Stimulated activated CD4-positive, alpha-beta T cell treated with anti-CD3 and anti-CD28 coated beads, Interleukin-15, amount 100 ng/mL, for 48 hours (primary cell): Measurements from ENCODE around the gene R3HDM4.

Source experiments
- DNase-seq, 2 donors: peaks; one replicate each; pipeline ENCODE4 v3.0.0-alpha.2; 2020; ENCODE audit warnings: low read depth in 2 of 2

The R3HDM4 gene

GRCh38 chr19:875265-875879 lies 37.6 kb downstream of the R3HDM4 start:
- DNase-seq, result no peak

DNA sequence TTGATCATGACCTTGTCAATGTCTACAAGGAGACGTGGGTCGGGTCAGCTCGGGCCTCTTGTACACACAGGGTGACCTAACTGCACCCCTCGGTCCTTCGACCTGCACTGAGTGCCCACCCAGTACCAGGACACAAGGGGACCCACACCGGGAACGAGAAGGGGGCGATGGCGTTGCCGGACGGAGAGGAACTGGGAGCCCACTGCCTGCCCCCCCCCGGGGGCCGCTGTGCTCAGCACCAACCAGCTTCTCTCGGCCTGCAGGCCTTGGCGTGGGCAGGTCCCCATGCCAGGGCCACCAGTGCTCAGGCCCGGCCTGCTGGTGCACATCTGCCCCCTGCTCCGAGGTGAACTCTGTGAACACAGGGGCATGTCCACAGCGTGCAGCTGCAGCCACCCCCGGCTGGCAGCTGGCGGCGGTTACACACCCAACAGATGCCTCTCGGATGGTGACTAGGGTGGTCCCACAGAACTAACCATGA lies 39.4 kb downstream of the R3HDM4 start:
- DNase-seq, result no peak

DNA sequence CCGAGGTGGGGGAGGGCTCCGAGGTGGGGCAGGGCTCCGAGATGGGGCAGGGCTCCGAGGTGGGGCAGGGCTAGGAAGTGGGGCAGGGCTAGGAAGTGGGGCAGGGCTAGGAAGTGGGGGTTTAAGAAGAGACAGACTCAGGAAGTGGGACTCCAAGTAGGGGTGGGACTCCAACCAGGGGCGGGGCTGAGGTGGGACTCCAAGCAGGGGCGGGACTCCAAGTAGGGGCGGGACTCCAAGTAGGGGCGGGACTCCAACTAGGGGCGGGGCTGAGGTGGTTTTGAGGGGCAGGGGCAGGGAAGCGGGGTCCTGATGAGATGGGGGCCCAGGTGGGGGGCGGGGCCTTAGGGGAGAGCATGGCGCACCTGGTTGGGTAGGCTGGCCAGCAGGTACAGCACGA lies 39.9 kb downstream of the R3HDM4 start:
- peak; percentile 61 to 63 for DNase-seq

DNA sequence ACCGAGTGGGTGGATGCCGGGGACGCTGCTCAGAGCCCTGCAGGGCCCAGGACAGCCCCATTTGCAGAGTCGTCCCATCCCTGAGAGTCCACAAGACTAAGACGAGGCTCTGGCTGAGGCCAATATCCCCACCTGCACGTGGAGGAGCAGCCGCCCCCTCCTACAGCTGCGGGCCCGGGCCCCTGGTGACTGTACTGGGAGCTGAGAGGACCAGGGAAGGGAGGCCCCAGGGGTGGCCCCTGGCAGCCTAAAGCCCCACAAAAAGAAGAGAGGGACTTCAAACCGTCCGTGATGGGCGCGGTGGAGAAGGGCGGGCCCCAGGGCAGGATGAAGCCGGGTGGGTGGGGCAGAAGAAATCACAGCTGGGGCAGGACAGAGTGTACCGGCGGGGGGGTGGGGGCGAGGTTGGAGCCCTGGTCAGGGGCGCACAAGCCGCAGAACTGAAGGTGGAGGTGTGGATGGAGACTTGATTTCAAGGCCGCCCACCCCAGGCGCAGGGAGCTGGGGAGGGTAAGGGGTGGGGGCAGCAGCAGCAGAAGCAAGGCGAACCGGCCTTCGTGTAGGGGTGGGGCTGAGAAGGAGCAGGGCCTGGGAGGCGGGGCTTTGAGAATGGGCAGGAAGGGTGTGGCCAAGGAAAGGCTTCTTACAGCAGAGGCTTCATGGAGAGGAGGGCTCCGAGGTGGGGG lies 40.6 kb downstream of the R3HDM4 start:
- peak; percentile 72 to 83 for DNase-seq

DNA sequence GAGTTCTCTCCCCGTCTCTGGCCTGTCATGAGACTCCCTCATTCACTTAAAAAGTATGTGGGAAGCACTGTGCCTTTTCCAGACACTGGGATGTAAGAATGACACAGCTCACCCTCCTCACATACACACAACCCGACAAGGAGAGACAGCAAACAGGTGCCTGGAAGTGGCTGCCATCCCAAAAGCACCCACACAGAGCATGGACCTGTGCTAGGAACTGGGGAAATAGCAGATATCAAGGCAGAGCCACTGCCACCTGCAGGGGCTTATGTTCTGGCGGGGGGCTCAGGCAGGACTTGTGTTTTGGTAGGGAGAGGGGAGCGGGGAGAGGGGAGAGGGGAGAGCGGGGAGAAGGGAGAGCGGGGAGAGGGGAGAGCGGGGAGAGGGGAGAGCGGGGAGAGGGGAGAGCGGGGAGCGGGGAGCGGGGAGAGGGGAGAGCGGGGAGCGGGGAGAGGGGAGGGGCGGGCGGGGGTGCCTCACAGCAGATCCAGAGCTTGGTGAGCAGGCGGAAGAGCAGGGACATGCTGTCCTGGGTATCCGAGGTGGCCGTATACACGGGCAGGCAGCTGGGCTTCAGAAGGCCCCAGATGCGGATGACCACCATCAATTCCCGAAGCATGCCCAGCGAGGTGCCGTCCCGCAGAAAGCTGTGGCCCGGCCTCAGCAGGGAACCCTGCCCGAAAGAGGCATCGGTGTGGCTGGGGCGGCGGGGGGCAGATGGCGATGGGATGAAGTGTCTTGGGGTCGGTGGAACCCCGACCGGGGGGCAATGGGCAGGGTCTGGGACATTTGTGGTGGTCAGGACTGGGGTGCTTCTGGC lies 41.4 kb downstream of the R3HDM4 start:
- no peak for DNase-seq

DNA sequence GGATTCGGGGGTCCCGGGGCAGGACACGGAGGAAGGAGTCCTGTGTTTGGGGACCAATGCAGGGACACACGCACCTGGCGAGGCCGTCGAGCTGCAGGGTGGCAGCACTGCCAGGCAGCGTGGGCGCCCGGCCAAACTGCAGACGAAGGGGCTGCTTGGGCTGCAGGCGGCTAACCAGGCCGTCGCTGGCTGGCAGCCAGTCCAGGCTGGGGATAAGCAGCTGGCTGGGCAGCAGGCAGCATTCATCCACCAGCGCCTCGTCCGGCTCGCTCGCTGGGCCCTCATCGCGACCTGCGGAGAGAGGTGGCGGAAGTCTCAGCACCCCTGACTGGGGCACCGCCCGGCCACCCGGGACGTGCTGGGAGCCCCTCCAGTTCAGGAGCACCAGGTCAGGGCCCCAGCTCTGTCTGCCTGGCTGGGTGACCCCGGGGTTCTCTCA lies 42.0 kb downstream of the R3HDM4 start:
- DNase-seq, result no peak

- no peak for DNase-seq
Observed at GRCh38 chr19:870314-870713, 42.7 kb downstream of the R3HDM4 start.

DNA sequence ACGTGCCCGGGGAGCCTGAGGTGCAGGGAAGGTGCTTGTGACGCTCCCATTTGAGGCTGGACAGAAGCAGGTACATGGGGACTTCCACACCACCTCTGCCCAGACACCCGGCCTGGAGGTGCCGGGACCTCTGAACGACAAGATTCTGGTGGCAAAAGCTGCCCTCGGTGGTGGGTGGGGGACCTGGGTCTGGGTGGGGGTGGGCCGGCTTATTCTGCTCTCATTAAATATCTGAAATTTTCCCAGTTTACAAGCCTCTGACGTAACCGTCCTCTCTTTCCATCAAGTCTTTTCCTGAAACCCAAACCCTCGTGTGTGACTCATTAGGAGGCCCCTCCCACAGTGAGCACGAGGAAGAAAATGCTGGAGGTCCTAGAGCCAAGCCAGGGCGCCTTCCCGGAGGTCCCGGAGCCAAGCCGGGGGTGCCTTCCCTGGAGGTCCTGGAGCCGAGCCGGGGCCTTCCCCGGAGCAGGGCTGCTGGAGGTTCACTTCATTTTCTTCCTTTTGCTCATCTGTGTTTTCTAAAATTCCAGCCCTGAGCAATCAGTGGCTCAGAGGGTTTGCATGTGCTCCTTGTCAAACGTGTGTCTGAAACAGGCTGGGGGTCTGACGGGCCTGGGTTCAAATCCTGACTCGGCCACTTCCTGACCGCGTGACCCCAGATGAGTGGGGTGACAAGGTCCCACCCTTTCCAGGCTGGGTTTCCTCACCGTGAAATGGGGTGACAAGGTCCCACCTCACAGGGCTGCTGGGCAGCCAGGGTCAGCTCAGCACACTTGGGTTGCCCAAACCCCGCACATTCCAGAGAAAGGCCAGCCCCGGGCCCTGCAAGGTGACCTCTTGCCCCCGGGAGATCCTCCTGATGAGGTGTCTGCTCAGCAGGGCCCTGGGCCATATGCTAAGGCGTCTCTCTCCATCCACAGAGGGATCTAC lies 43.5 kb downstream of the R3HDM4 start:
- DNase-seq, result no peak

- DNase-seq, result no peak
Observed at GRCh38 chr19:868458-869244, 44.4 kb downstream of the R3HDM4 start.

DNA sequence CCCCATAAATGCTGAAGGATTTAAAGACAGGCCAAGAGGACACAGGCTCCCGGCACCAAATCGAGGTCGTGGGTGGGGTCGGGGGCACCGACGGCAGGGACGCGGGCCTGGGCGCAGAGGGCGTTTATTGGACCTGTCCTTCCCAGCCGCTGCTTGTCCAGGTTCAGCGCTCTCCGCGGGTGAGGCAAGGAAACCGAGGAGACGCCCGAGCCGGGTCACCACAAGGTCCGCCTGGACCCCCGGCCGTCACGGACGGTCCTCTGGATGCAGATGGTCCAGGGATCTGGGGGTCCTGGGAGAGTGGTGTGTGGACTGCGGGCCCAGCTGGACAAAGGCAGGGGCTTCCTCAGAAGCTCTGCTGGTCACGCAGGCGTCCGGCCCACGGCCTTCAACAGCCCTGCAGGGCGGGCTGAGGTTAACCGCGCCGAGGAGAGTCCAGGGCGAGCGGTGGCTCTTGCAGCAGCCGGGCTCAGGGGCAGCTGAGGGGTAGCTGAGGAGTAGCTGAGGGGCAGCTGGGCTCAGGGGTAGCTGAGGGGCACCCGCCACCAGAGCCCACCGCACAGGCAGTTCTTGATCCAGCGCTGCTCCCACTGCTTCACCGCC lies 45.1 kb downstream of the R3HDM4 start:
- DNase-seq, result no peak

- no peak for DNase-seq
Observed at GRCh38 chr19:867301-867793, 45.7 kb downstream of the R3HDM4 start.

DNA sequence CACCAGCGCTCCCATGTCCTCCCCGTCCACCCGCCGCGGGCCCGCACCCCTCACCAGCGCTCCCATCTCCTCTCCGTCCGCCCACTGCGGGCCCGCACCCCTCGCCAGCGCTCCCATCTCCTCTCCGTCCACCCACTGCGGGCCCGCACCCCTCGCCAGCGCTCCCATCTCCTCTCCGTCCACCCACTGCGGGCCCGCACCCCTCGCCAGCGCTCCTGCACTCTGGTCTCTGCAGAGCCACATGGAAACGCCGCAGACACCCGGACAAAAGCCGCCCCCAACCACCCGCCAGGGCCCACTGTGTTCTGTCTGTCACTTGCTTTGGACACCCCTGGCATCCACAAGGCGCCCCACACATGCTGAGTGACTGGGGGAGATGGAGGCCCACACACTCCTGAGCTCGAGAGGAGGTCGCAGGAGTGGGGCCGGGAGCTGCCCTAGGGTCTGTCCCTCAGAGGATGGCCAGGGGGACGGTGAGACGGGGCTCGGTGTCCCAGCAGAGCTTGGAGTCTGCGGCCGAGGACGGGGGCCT lies 46.2 kb downstream of the R3HDM4 start:
- DNase-seq, result no peak

- no peak for DNase-seq
Observed at GRCh38 chr19:863315-863620, 49.8 kb downstream of the R3HDM4 start.

- DNase-seq, result peak; percentile 69 to 78
Observed at GRCh38 chr19:862581-863314, 50.3 kb downstream of the R3HDM4 start.

DNA sequence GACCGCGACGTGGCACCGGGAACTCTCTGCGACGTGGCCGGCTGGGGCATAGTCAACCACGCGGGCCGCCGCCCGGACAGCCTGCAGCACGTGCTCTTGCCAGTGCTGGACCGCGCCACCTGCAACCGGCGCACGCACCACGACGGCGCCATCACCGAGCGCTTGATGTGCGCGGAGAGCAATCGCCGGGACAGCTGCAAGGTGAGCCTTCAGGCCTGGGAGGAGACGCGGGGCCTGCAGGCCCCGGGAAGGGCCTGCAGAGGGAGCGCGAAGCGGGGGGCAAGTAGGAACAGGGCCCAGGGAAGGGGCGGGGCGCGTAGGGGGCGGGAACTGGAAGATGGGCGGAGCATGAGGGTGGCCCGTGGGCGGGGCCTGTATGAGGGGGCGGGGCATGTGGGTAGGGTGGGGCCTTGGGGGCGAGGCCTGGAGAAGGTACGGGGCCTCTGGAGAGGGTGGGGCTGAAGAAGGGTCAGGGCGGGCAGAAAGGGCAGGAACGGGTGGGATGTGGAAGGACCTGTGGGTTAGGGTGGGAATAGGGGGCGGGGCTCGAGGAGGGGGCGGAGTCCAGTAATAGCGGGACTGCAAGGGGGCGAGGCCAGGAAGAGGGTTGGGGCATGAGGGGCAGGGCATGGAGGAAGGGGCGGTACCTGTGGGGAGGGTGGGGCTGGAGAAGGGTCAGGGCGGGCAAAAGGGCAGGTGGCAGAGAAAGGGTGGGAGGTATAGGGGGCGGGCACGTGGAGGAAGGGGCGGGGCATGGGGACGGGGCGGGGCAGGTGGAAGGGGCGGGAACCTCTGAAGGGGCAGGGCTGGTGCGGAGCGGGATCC lies 51.1 kb downstream of the R3HDM4 start:
- peak; percentile 73 to 77 for DNase-seq

GRCh38 chr19:861141-861755 lies 51.8 kb downstream of the R3HDM4 start:
- DNase-seq, result no peak

DNA sequence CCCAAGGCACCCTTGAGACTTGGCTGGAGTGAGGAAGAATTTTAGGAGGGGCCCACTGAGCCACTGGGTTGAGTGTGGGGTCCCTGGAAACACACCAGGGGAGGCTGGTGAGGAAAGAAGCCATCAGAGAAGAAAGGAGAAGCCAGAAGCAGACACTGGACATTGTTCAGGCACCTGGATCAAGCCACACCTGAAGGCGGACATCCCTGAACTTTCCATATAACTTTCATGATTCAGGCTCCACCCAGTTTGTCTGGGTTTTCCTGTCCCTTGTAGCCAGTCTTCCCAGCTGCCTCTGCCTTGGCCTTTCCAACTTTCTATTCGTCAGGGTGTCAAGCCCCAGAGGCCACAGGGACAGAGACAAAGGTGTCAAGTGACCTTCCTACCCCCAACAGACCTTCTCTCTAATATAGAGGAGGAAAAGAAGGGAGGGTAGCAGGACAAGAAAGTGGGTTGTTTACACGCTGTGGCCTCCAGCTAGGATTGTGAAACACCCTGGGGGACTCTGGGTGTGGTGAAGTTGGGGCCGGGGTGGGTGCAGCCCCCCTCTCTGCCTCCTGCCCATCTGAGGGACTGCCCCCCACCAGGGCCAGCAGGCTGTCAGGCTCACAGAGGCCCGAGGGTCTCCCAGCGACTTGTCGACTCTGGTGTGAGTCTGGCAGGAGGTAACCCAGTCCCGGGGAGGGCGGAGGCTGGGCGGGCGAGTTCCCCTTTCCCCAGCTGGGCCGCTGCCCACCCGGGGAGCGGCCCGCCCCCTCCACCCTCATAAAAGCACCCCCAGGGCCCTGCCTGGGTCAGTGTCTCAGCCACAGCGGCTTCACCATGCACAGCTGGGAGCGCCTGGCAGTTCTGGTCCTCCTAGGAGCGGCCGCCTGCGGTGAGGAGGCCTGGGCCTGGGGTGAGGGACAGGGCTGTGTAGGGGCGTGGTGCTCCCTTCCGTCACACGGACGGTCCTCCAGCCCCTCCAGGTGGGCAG lies 53.9 kb downstream of the R3HDM4 start, which contains the start of gene CFD:
CFD (plus strand) TSS at position 797 of the 976 bp plus-strand sequence; CDS start at position 823, 26 bp downstream.
- DNase-seq, result no peak
